Thyroid gland (tissue), 4 donors: Measurements from ENCODE around the gene BAD. TPM values are rescaled to one million over a fixed set of nuclear protein-coding genes. Genes with fewer than 3 reads are reported as not detected.

Experiments
- DNase-seq, 2 donors: peaks; one replicate each; pipeline ENCODE4 v3.0.0-alpha.2; 2019
- H3K27ac ChIP-seq, 3 donors: fragments of 200-600 bp; sonication (generic); 1 replicate in 2 of 3; 2 replicates in 1 of 3; pipeline ENCODE4 v1.5.1; 2016 to 2019; ENCODE audit warnings: mild to moderate bottlenecking in 1 of 3, moderate library complexity in 1 of 3
- H3K27me3 ChIP-seq: fragments of 200-600 bp; sonication (generic); one replicate; pipeline ENCODE4 v1.5.1; 2019
- H3K36me3 ChIP-seq, 2 donors: fragments of 200-600 bp; sonication (generic); one replicate each; pipeline ENCODE4 v1.5.1; 2016 to 2019
- H3K4me1 ChIP-seq, 2 donors: fragments of 200-600 bp; sonication (generic); one replicate each; pipeline ENCODE4 v1.5.1; 2017 to 2019
- H3K4me3 ChIP-seq, 3 donors: fragments of 200-600 bp; sonication (generic); replicated peaks in 1 of 3; 1 replicate in 2 of 3; 2 replicates in 1 of 3; pipeline ENCODE4 v1.5.1; 2016; ENCODE audit warnings: mild to moderate bottlenecking in 1 of 3
- H3K9me3 ChIP-seq: fragments of 200-600 bp; sonication (generic); one replicate; pipeline ENCODE4 v1.5.1; 2017
- CTCF ChIP-seq, 6 experiments: fragments of 200-600 bp in 3 of 6; fragments of 450-650 bp in 3 of 6; sonication (generic) in 3 of 6; IDR thresholded peaks; one replicate each; pipeline ENCODE4 v1.5.1; 2016 to 2019; ENCODE audit warnings: antibody characterized with exemption in 6 of 6, mild to moderate bottlenecking in 2 of 6, inconsistent platforms in 1 of 6, moderate library complexity in 1 of 6
- POLR2A ChIP-seq, 2 donors: fragments of 450-650 bp; IDR thresholded peaks; one replicate each; pipeline ENCODE4 v1.6.1; 2017; ENCODE audit warnings: antibody characterized with exemption in 2 of 2, mild to moderate bottlenecking in 2 of 2, moderate library complexity in 1 of 2
- WGBS, 2 donors: methylation state at CpG; one replicate each; pipeline ENCODE4 v1.1.5; 2017; 5-methylcytosine and 5-hydroxymethylcytosine counted together
- intact Hi-C: fragments of 100-400 bp; cut with DNase I; formaldehyde crosslinking; loops from one replicate; pipeline ENCODE4 v1.15.1; 2023
- total RNA-seq, 4 donors: library from RNA; depleted of rRNA; stranded (reverse); fragments of >200 nt; gene quantifications; one replicate each; pipeline ENCODE4 v1.2.3, GENCODE V29; 2016

Gene BAD
- total RNA-seq, 4 donors from 2014 or later: 79.0 to 239 (median 148) TPM

- Histone ChIP-seq H3K4me1 (peaks cover 18 to 26% of the 10 kb centered on the region in 2 donors), H3K9me3 (no peaks in the 10 kb centered on the region), H3K4me3 (no peak overlapping the region), H3K27me3 (no peaks in the 10 kb centered on the region), H3K36me3 (peaks cover 16% of the 10 kb centered on the region in 2 donors), H3K27ac (no peak overlapping the region)
- intact Hi-C loops: no loop called here
- no peak for TF ChIP-seq CTCF (IDR thresholded peaks at IDR 0.05)
- TF ChIP-seq POLR2A (IDR thresholded peaks at IDR 0.05): no peak
- WGBS, 2 donors: 84 to 94% methylated on average over 14 to 15 of the region's 15 CpGs
- DNase-seq: no peak
Measured at GRCh38 chr11:64266339-64266738, 18.1 kb downstream of the BAD start.

GRCh38 chr11:64265176-64266160, 19.0 kb downstream of the BAD start:
- Histone ChIP-seq H3K4me1 (peaks cover 18 to 26% of the 10 kb centered on the region in 2 donors), H3K27ac (no peak overlapping the region), H3K4me3 (no peak overlapping the region), H3K9me3 (no peaks in the 10 kb centered on the region), H3K27me3 (no peaks in the 10 kb centered on the region), H3K36me3 (peaks cover 16% of the 10 kb centered on the region in 2 donors)
- intact Hi-C loops: no loop called here
- TF ChIP-seq CTCF (IDR thresholded peaks at IDR 0.05): no peak
- no peak for TF ChIP-seq POLR2A (IDR thresholded peaks at IDR 0.05)
- WGBS, 2 donors: 93 to 94% methylated on average over 26 to 32 of the region's 35 CpGs
- DNase-seq: no peak

DNA sequence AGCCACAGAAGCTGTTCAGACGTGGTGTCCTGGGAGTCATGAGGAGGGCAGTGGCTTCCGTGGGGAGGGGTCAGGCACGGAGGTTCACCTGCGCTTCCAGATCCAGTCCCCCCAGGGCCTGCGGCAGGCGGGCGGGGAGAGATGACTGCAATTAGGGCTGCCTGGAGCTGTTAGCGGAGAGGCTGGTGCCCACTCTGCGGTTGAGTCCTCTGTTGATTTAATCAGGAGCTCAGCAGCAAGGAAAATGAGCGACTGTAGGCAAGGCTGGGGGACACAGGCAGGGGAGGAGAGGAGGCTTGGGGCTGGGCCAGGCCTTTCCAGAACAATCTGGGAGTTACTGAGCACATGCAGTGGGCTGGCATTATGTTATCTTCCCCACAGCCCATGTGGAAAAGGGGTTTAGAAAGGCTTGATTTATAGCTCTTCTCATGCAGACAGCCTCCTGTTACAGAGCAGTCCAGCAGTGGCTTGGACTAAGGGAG, 20.1 kb downstream of the BAD start:
- Histone ChIP-seq H3K4me1 (peaks cover 18 to 26% of the 10 kb centered on the region in 2 donors), H3K9me3 (no peaks in the 10 kb centered on the region), H3K4me3 (no peak overlapping the region), H3K27me3 (no peaks in the 10 kb centered on the region), H3K36me3 (peaks cover 16% of the 10 kb centered on the region in 2 donors), H3K27ac (no peak overlapping the region)
- TF ChIP-seq POLR2A (IDR thresholded peaks at IDR 0.05) (no peak), CTCF (IDR thresholded peaks at IDR 0.05) (no peak)
- no peak for DNase-seq
- whole genome bisulfite sequencing, 2 donors: 93 to 96% methylated on average over 10 of the region's 10 CpGs
- intact Hi-C loops: no loop called here

GRCh38 chr11:64263947-64264317, 20.5 kb downstream of the BAD start:
- 98 to 100% methylated on average over 1 to 7 of the region's 8 CpGs for WGBS, 2 donors
- intact Hi-C loops: no loop called here
- no peak for DNase-seq
- H3K27me3 ChIP-seq: no peaks in the 10 kb centered on the region
- peaks cover 17 to 22% of the 10 kb centered on the region in 2 donors for H3K4me1 ChIP-seq
- TF ChIP-seq CTCF (IDR thresholded peaks at IDR 0.05): no peak
- TF ChIP-seq POLR2A (IDR thresholded peaks at IDR 0.05): no peak
- H3K4me3 ChIP-seq: no peak overlapping the region
- no peak overlapping the region for H3K27ac ChIP-seq
- no peaks in the 10 kb centered on the region for H3K9me3 ChIP-seq
- H3K36me3 ChIP-seq: peaks cover 20% of the 10 kb centered on the region in 2 donors
